ENCODE results near the gene GLYATL3. TPM values are rescaled to one million over a fixed set of nuclear protein-coding genes. Genes with fewer than 3 reads are reported as not detected.

The GLYATL3 gene
- polyA plus RNA-seq, 3 donors: not detected

DNA sequence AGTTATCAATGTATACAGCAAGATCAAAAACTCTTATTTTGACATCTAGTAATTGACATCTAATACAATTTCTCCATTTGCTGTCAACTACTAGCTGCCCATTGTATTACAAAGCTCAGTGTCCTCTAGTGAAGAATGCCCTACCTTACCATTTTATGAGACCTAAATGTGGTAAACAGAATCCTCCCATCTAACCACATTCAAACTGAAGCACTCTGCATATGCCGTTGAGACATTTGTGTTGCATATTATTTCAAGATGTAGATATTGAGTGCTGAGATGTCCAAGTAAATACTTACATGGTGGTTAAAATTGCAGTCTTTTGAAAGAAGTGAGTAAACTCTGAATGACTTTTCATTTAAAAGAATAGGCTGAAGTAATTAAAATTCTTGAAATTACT is 597 bp upstream of the GLYATL3 start:
- no peaks in the 10 kb centered on the region for H3K27me3 ChIP-seq (ENCODE audit: control insufficient read depth in 2 of 2, insufficient read depth in 2 of 2, low read length in 2 of 2)
- no peak overlapping the region for H3K4me3 Mint-ChIP-seq
- H3K4me1 Mint-ChIP-seq: no peaks in the 10 kb centered on the region
- H3K27ac ChIP-seq (ENCODE audit: low read depth in 1 of 2, low read length in 2 of 2): no peak overlapping the region
- H3K9me3 ChIP-seq (replicated peaks in 1 of 2; ENCODE audit: control insufficient read depth in 1 of 2, insufficient read depth in 1 of 2, low read length in 2 of 2): no peaks in the 10 kb centered on the region
- H3K4me3 ChIP-seq (replicated peaks in 1 of 3; ENCODE audit: low read depth in 2 of 3, low read length in 3 of 3): no peak overlapping the region
- H3K4me2 ChIP-seq (replicated peaks; ENCODE audit: extremely low read depth, low read length, poor library complexity, severe bottlenecking): no peak overlapping the region
- DNase-seq: no peak
- H3K36me3 ChIP-seq (replicated peaks in 1 of 2; ENCODE audit: control insufficient read depth in 1 of 2, insufficient read depth in 2 of 2, low read length in 2 of 2): peaks cover 0 to 2% of the 10 kb centered on the region in 2 donors
- no peak for TF ChIP-seq CTCF (IDR thresholded peaks at IDR 0.05)
- WGBS (ENCODE audit: insufficient coverage): no CpG with 5 or more reads among the region's 1 CpG
- H3K36me3 Mint-ChIP-seq: peaks cover 3 to 8% of the 10 kb centered on the region in 2 donors
- H3K4me1 ChIP-seq (ENCODE audit: control insufficient read depth in 1 of 2, insufficient read depth in 2 of 2, low read length in 2 of 2): no peaks in the 10 kb centered on the region
- H2AFZ ChIP-seq (ENCODE audit: insufficient read depth, low read depth, low read length, poor library complexity, severe bottlenecking): no peak overlapping the region
- intact Hi-C loops (cut with micrococcal nuclease): no loop called here
- H3K9ac ChIP-seq (ENCODE audit: insufficient read depth, low read length, poor library complexity, severe bottlenecking): no peak overlapping the region
- H3K27ac Mint-ChIP-seq: no peak overlapping the region
- no peaks in the 10 kb centered on the region for H4K20me1 ChIP-seq (ENCODE audit: insufficient read depth, low read length)
- peaks cover 0 to 2% (median 2%) of the 10 kb centered on the region in 3 donors for H3K27me3 Mint-ChIP-seq (ENCODE audit: low read depth in 3 of 3)
- H3K9me3 Mint-ChIP-seq: no peaks in the 10 kb centered on the region
- H3K79me2 ChIP-seq (ENCODE audit: insufficient read depth, low read length): no peaks in the 10 kb centered on the region

DNA sequence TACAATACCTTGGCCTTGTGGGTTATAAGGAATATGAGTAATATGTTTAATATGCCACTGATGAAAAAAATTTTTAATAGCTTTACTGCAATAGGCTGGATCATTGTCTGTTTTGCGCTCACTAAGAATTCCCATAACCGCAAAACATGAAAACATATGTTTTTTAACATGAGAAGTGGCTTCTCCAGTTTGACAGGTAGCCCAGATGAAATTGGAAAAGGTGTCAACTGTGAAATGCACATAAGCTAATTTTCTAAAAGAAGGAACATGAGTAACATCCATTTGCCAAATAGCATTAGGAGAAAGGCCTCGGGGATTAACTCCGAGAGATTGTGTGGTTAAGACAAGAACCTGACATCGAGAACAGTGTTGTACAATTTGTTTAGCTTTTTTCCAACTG is 4.9 kb downstream of the GLYATL3 start:
- H3K27ac Mint-ChIP-seq: no peak overlapping the region
- no peak overlapping the region for H3K4me3 ChIP-seq (replicated peaks in 1 of 3; ENCODE audit: low read depth in 2 of 3, low read length in 3 of 3)
- TF ChIP-seq CTCF (IDR thresholded peaks at IDR 0.05): no peak
- H3K4me1 ChIP-seq (ENCODE audit: control insufficient read depth in 1 of 2, insufficient read depth in 2 of 2, low read length in 2 of 2): no peaks in the 10 kb centered on the region
- H2AFZ ChIP-seq (ENCODE audit: insufficient read depth, low read depth, low read length, poor library complexity, severe bottlenecking): no peak overlapping the region
- intact Hi-C loops (cut with micrococcal nuclease): no loop called here
- H3K27ac ChIP-seq (ENCODE audit: low read depth in 1 of 2, low read length in 2 of 2): no peak overlapping the region
- no peaks in the 10 kb centered on the region for H3K4me1 Mint-ChIP-seq
- peaks cover 0 to 2% (median 0%) of the 10 kb centered on the region in 3 donors for H3K27me3 Mint-ChIP-seq (ENCODE audit: low read depth in 3 of 3)
- DNase-seq: no peak
- no peaks in the 10 kb centered on the region for H3K36me3 ChIP-seq (replicated peaks in 1 of 2; ENCODE audit: control insufficient read depth in 1 of 2, insufficient read depth in 2 of 2, low read length in 2 of 2)
- H3K36me3 Mint-ChIP-seq: no peaks in the 10 kb centered on the region
- peaks cover 5 to 14% (median 9%) of the 10 kb centered on the region in 7 donors for H3K9me3 Mint-ChIP-seq
- 100% methylated on average over 2 of the region's 5 CpGs for WGBS (ENCODE audit: insufficient coverage)
- H3K79me2 ChIP-seq (ENCODE audit: insufficient read depth, low read length): no peaks in the 10 kb centered on the region
- no peaks in the 10 kb centered on the region for H3K27me3 ChIP-seq (ENCODE audit: control insufficient read depth in 2 of 2, insufficient read depth in 2 of 2, low read length in 2 of 2)
- no peaks in the 10 kb centered on the region for H4K20me1 ChIP-seq (ENCODE audit: insufficient read depth, low read length)
- H3K4me3 Mint-ChIP-seq: no peak overlapping the region
- no peak overlapping the region for H3K4me2 ChIP-seq (replicated peaks; ENCODE audit: extremely low read depth, low read length, poor library complexity, severe bottlenecking)
- H3K9me3 ChIP-seq (replicated peaks in 1 of 2; ENCODE audit: control insufficient read depth in 1 of 2, insufficient read depth in 1 of 2, low read length in 2 of 2): peaks cover 0 to 10% of the 10 kb centered on the region in 2 donors
- no peak overlapping the region for H3K9ac ChIP-seq (ENCODE audit: insufficient read depth, low read length, poor library complexity, severe bottlenecking)

Measured in CD14-positive monocyte (primary cell).